GM12891 (cell line): ENCODE results near the gene MACO1.
A peak's percentile ranks its signal among the peaks of the same experiment; 100 is the strongest.

ENCODE experiments used
- DNase-seq: peaks from one replicate; pipeline ENCODE4 v3.0.0; 2011; ENCODE audit warnings: low spot score; ENCODE audit not compliant: insufficient read length
- FAIRE-seq: peaks from 2 replicates; lab custom pipeline; 2011; peaks lifted over from hg19 to GRCh38; lab: Jason Lieb, UNC
- PAX5 ChIP-seq: IDR thresholded peaks from 2 replicates; pipeline ENCODE4 v1.6.1; 2011; ENCODE audit warnings: low read length, moderate library complexity, mild to moderate bottlenecking; ENCODE audit not compliant: insufficient read depth, severe bottlenecking
- POLR2A ChIP-seq: IDR thresholded peaks from 2 replicates; pipeline ENCODE4 v1.6.1; 2011; ENCODE audit warnings: low read depth, low read length, control low read depth
- POLR2AphosphoS5 ChIP-seq: IDR thresholded peaks from 2 replicates; pipeline ENCODE4 v1.6.1; 2011; ENCODE audit warnings: low read depth, low read length, control low read depth
- POU2F2 ChIP-seq: IDR thresholded peaks from 2 replicates; pipeline ENCODE4 v1.6.1; 2011; ENCODE audit warnings: low read depth, mild to moderate bottlenecking, control low read depth, low read length, moderate library complexity
- SPI1 ChIP-seq: IDR thresholded peaks from 2 replicates; pipeline ENCODE4 v1.6.1; 2011; ENCODE audit warnings: low read depth, low read length, control low read depth
- TAF1 ChIP-seq: IDR thresholded peaks from 2 replicates; pipeline ENCODE4 v1.6.1; 2011; ENCODE audit warnings: low read depth, low read length, control low read depth

The MACO1 gene

DNA sequence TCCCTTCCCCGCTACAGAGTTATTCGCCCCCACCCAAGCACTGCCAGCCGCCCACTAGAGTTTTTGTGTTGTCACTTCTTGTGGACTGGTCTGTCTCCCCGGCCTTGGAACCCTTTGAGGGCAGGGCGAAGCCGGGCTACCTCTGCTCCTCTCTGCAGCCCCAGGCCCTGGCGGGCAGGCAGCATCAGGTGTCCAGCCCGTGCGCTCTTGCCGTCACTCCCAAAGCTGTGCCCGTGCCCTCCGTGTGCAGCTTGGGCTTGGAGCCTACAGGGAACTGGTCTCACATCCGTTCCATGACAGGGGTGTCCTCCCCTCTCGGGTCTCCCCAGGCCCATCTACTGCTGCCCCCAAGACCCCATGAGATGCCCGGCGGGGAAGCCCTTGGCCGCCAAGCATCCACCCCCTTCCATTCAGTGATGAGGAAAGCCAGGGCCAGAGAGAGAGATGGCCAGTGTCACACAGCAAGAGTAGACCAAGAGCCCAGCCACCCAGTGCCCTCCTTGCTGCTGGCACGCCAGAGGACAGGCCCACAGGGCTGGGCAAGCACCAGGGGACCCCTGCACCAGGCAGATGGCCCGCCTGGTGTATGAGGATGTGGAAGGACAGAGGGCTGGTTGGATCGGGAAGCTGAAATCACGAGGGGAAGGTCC lies 97.4 kb downstream of the MACO1 start:
- DNase-seq = no peak
- FAIRE-seq = no peak
- TF ChIP-seq PAX5 = no peak
- TF ChIP-seq POLR2AphosphoS5 = no peak
- no peak for TF ChIP-seq POLR2A
- TF ChIP-seq SPI1 = no peak
- TF ChIP-seq POU2F2 = no peak
- no peak for TF ChIP-seq TAF1

DNA sequence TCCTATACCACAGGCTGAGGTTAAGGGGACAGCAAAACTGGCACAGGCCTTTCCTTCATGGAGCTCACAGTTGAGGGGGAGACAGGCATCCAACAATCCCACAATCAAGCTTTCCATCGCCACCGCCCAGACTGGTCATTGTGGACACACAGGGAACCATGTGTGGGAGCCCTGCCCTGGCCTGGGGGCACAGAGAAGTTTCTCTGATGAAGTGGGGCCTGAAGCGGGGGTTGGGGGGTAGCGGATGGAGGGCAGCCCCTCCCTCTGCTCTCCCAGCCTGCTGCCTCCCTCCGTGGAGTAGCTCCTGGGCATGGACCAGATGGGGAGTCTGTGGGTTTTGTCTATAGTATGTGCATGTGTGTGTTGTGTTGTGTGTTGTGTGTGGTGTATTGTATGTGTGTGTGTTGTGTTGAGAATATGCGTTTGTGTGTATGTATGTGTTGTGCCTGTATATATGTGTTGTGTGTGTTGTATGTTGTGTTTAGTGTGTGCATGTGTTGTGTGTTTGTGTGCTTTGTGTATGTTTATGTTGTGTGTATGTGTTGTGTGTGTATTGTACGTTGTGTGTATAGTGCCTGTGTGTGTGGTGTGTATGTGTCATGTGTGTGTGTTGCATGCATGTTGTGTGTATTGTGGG lies 98.3 kb downstream of the MACO1 start:
- peak; percentile 64 for FAIRE-seq
- TF ChIP-seq SPI1 (no peak), POU2F2 (no peak), POLR2A (no peak), POLR2AphosphoS5 (no peak), TAF1 (no peak), PAX5 (no peak)
- no peak for DNase-seq

DNA sequence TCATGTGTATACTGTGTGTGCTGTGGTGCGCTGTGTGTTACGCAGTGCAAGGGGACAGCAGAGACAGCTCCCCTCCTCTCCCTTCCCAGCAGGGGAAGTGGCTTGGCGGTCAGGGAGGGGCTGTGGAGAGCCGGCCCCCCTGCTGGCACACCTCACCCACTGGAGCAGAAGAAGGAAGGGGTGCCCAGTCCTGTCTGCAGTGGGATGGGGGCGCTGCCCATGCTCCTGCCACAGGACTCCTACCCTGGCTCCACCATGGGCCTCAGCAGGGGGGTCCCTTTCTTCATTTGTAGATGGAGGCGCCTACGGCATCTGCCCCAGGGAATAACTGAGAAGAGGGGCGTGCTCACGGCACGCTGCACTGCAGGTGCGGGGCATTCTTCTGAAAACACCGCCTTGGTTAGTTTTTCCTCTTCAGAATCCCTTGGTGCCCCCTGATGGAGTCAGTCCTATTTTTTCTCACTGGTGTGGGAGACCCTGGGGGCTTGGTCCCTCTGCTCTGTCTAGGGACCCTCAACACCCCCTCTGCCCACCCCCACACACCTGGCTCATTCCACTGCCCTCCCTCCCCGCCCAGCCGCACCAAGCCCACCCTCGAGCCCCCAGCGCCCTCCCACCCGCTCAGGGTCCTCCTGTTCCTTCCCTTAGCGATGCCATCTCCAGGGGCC lies 99.0 kb downstream of the MACO1 start:
- DNase-seq (no peak), FAIRE-seq (no peak)
- TF ChIP-seq POLR2AphosphoS5 (no peak), PAX5 (no peak), SPI1 (no peak), TAF1 (no peak), POLR2A (no peak), POU2F2 (no peak)

GRCh38 chr1:25530186-25531081 lies 99.7 kb downstream of the MACO1 start:
- TF ChIP-seq SPI1 (no peak), TAF1 (no peak)
- no peak for FAIRE-seq
- no peak for DNase-seq

- FAIRE-seq = no peak
- TF ChIP-seq SPI1 = no peak
- no peak for TF ChIP-seq PAX5
- no peak for TF ChIP-seq POU2F2
- no peak for TF ChIP-seq POLR2AphosphoS5
- TF ChIP-seq TAF1 = no peak
- no peak for TF ChIP-seq POLR2A
- no peak for DNase-seq
Measured at GRCh38 chr1:25531082-25531461, 100.4 kb downstream of the MACO1 start.

DNA sequence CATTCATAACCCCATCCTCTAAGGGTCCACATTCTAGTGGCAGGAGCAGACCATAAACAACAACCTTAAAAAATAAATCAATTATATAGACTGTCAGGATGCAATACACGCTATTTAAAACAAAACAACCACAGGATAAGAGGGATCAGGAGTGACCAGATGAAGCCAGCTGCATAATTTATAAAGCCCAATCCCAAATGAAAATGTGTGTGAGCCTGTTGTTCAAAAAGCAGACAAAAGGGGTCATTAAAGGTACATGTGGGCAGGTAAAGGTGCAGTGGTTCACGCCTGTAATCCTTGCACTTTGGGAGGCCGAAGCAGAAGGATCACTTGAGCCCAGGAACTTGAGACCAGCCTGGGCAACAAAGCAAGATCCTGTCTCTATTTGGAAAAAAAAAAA lies 102.3 kb downstream of the MACO1 start:
- no peak for DNase-seq
- TF ChIP-seq TAF1 = no peak
- no peak for TF ChIP-seq POU2F2
- no peak for TF ChIP-seq PAX5
- TF ChIP-seq SPI1 = no peak
- TF ChIP-seq POLR2AphosphoS5 = no peak
- no peak for TF ChIP-seq POLR2A
- FAIRE-seq = no peak

- no peak for TF ChIP-seq POLR2AphosphoS5
- no peak for TF ChIP-seq POU2F2
- TF ChIP-seq TAF1 = no peak
- TF ChIP-seq POLR2A = no peak
- DNase-seq = no peak
- FAIRE-seq = no peak
Measured at GRCh38 chr1:25533775-25534409, 103.2 kb downstream of the MACO1 start.

GRCh38 chr1:25534410-25534788 lies 103.7 kb downstream of the MACO1 start:
- DNase-seq (no peak), FAIRE-seq (no peak)
- no peak for TF ChIP-seq POU2F2
- TF ChIP-seq TAF1 = no peak
- no peak for TF ChIP-seq PAX5
- no peak for TF ChIP-seq POLR2AphosphoS5
- TF ChIP-seq POLR2A = no peak
- TF ChIP-seq SPI1 = no peak

DNA sequence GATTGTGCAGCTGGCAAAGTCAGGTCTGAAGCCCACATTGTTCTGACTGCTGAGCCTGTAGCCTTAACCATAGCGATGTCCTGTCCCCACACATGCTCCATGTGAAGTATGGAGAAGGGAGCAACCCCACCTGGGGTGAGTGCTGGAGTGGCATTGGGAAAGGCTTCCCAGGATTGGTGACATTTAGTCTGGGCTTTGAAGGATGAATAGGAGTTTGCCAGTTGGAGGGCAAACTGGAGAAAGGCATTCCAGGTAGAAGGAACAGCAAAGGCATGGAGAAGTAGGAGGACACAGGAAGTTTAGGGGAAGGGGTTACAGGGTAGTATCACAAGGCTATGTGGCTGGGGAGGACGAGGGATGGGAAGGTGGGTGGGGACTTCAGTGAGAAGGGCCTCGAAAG lies 105.4 kb downstream of the MACO1 start:
- no peak for TF ChIP-seq PAX5
- no peak for TF ChIP-seq POLR2A
- FAIRE-seq = no peak
- no peak for DNase-seq

DNA sequence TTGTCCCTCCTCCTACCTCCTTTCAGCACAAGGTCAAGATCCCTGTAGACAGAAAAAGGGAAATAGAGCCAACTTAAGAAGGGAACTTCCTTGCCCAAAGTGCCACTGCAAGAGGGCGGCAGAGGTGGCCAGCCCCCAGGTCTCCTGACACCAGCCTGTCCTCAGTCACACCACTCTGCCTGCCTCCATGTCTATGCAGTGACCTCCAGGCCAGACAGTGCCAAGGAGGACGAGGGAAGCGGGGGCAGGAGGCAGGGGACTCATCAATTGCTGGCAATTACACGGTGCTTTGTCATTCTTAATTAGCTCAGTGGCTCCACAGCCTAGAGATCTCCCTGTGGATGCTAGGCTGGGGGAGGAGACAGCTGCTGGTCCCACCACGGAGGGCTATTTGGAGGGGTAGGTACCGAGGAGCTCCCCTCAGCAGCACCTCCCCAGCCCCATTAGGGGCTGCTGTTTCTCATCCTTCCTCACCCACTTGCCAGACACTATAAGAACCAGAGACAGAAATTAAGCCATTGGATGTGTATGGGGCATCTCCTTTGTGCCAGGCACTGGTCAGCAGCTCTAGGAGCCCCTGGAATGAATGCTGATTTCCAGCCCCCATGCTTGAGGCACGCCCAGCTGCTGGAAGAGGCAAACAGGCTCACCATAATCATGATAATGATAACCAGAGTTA lies 106.6 kb downstream of the MACO1 start:
- TF ChIP-seq SPI1 (no peak), PAX5 (no peak), POLR2AphosphoS5 (no peak), POU2F2 (no peak), TAF1 (no peak), POLR2A (no peak)
- FAIRE-seq (no peak), DNase-seq (no peak)
